Heart left ventricle (tissue), 16 donors: Measurements from ENCODE around the gene CLIP1. TPM values are rescaled to one million over a fixed set of nuclear protein-coding genes. Genes with fewer than 3 reads are reported as not detected.

ENCODE experiments used
- ATAC-seq, 4 donors: fragments of 200-7000 bp; cut with Tn5 transposase; one replicate each; pipeline ENCODE4 v1.9.1; 2020 to 2022; ENCODE audit warnings: moderate library complexity in 4 of 4, mild to moderate bottlenecking in 3 of 4, moderate number of reproducible peaks in 1 of 4
- DNase-seq, 5 donors: peaks; one replicate each; pipeline ENCODE4 v3.0.0-alpha.2; 2020
- H3K27ac ChIP-seq, 12 donors: fragments of 200-600 bp; sonication (generic) in 4 of 12; one replicate each; pipeline versions ENCODE4 v1.5.0 to v1.8.0; 2016 to 2022; ENCODE audit warnings: mild to moderate bottlenecking in 2 of 12
- H3K27me3 ChIP-seq, 9 donors: fragments of 200-600 bp; sonication (generic) in 2 of 9; one replicate each; pipeline versions ENCODE4 v1.5.1 to v1.8.0; 2016 to 2022; ENCODE audit warnings: mild to moderate bottlenecking in 3 of 9
- H3K36me3 ChIP-seq, 9 donors: fragments of 200-600 bp; sonication (generic) in 2 of 9; one replicate each; pipeline versions ENCODE4 v1.5.0 to v1.8.0; 2018 to 2022; ENCODE audit warnings: mild to moderate bottlenecking in 2 of 9
- H3K4me1 ChIP-seq, 12 donors: fragments of 200-600 bp; sonication (generic) in 4 of 12; one replicate each; pipeline versions ENCODE4 v1.5.0 to v1.8.0; 2016 to 2022; ENCODE audit warnings: mild to moderate bottlenecking in 3 of 12
- H3K4me3 ChIP-seq, 12 donors: fragments of 200-600 bp; sonication (generic) in 4 of 12; one replicate each; pipeline versions ENCODE4 v1.5.0 to v1.8.0; 2017 to 2022; ENCODE audit warnings: mild to moderate bottlenecking in 9 of 12, moderate library complexity in 4 of 12
- H3K9me3 ChIP-seq, 12 donors: fragments of 200-600 bp; sonication (generic) in 4 of 12; one replicate each; pipeline versions ENCODE4 v1.5.0 to v1.8.0; 2016 to 2022; ENCODE audit warnings: mild to moderate bottlenecking in 1 of 12
- POLR2A ChIP-seq, 2 donors: fragments of 450-650 bp; IDR thresholded peaks; one replicate each; pipeline ENCODE4 v1.6.1; 2017; ENCODE audit warnings: antibody characterized with exemption in 2 of 2, mild to moderate bottlenecking in 2 of 2, moderate library complexity in 2 of 2
- WGBS, 4 donors: extraction: QIAGEN DNeasy Blood & Tissue Kit in 2 of 4; methylation state at CpG; one replicate each; pipeline versions ENCODE4 v1.1.5 to v1.1.7; 2013 to 2018; 5-methylcytosine and 5-hydroxymethylcytosine counted together
- intact Hi-C, 10 donors: fragments of 100-400 bp; cut with DNase I; formaldehyde crosslinking; loops; one replicate each; pipeline versions ENCODE4 v1.11.1 to v1.14.2; 2022
- polyA plus RNA-seq, 2 donors: library from polyadenylated mRNA; stranded (reverse); fragments of 200-250 nt; gene quantifications; one replicate each; pipeline ENCODE4 v1.2.3, GENCODE V29; 2013
- total RNA-seq, 9 donors: library from RNA; depleted of rRNA in 2 of 9; stranded (reverse); fragments of >200 nt in 2 of 9; fragmentation: NEBNext Ultra II Directional in 3 of 9; extraction: Animal tissue kit (Norgen Biotek cat#: 25700) in 3 of 9; gene quantifications; one replicate each; pipeline versions ENCODE4 v1.1.0 to v1.2.4, GENCODE V29; 2016 to 2023
- TF ChIP-seq, protein P1 (sequence below), 12 donors: fragments of 200-600 bp; sonication (generic) in 4 of 12; IDR thresholded peaks; one replicate each; pipeline versions ENCODE4 v1.5.0 to v1.8.0; 2018 to 2022; ENCODE audit warnings: antibody characterized with exemption in 12 of 12, mild to moderate bottlenecking in 5 of 12
- donor health status: ischemic (EF 13 %, LVEDD 7.1; RV severe dilation, severe dysfunction).
- donor health status: healthy with polysubstance abuse.
- donor health status: DM: no; HTN: yes; CAD: no.
- donor health status: DM: no; HTN: no; CAD: no.
- donor health status: ischemic (EF 25% LVEDD 6.9; RV normal size, moderate dysfunction).
- donor health status: ischemic (EF 25% LVEDD 5.7; RV mildly dilated, moderate dysfunction).
- donor health status: healthy.
- donor health status: DM: yes; HTN: yes; CAD: no.
- donor health status: ischemic (EF 35%, LVEDD 5.7; RV mildly dilated, moderate dysfunction).
- donor health status: nonischemic (EF 11% LVEDD 7.7; RV severe dilation, severe dysfunction).
- donor health status: DM: yes; HTN: yes; CAD: no.
- donor health status: PGD.
- donor health status: ischemic (EF 29% LVEDD 5.4; RV normal size, mild dysfunction).
- donor health status: nonischemic (EF 23%, LVEDD 6.1; RV moderate dilation, normal function).

The CLIP1 gene
- total and polyA plus RNA-seq, 11 donors, result 31.9 to 173 (median 104) TPM

DNA sequence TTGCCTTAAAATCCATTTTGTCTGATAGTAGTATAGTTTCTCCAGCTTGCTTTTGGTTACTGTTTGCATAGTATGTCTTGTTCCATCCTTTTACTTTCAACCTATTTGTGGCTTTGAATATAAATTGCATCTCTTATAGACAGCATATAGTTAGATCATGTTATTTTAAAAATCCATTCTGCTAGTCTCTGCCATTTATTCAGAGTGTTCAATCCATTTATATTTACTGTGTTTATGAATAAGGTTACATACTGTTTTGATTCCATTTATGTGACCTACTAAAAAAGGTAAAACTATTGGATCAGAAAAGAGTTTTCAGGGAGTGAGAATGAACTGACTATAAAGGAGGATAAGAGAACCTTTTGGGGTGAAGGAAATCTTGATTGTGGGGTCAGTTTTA is 126.6 kb downstream of the CLIP1 start:
- Histone ChIP-seq H3K36me3 (peaks cover 0 to 93% (median 74%) of the 10 kb centered on the region in 9 donors), H3K9me3 (peaks cover 0 to 10% (median 0%) of the 10 kb centered on the region in 12 donors), H3K4me1 (no peaks in the 10 kb centered on the region), H3K27me3 (no peaks in the 10 kb centered on the region), H3K4me3 (no peak overlapping the region), H3K27ac (no peak overlapping the region)
- intact Hi-C loops, result no loop called here
- DNase-seq (no peak), ATAC-seq (no peak)
- TF ChIP-seq POLR2A (IDR thresholded peaks at IDR 0.05), result no peak
- TF ChIP-seq, protein P1, sequence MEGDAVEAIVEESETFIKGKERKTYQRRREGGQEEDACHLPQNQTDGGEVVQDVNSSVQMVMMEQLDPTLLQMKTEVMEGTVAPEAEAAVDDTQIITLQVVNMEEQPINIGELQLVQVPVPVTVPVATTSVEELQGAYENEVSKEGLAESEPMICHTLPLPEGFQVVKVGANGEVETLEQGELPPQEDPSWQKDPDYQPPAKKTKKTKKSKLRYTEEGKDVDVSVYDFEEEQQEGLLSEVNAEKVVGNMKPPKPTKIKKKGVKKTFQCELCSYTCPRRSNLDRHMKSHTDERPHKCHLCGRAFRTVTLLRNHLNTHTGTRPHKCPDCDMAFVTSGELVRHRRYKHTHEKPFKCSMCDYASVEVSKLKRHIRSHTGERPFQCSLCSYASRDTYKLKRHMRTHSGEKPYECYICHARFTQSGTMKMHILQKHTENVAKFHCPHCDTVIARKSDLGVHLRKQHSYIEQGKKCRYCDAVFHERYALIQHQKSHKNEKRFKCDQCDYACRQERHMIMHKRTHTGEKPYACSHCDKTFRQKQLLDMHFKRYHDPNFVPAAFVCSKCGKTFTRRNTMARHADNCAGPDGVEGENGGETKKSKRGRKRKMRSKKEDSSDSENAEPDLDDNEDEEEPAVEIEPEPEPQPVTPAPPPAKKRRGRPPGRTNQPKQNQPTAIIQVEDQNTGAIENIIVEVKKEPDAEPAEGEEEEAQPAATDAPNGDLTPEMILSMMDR (IDR thresholded peaks at IDR 0.05), result no peak

DNA sequence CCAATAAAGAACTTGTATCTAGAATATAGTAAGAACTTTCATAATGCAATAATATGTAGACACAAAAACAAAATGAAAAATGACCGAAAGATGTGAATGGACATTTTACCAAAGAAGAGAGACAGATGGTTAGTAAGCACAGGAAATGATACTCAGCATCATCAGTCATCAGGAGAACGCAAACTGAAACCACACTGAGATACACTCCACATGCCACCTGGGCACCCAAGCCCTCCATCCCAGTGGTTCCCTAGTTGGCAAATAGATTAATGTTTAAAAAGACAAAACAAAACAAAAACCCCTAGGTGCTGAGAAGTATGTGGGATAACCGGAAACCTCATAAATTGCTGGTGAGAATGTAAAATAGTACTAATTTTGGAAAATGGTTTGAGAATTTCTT is 129.4 kb downstream of the CLIP1 start:
- DNase-seq (no peak), ATAC-seq (no peak)
- Histone ChIP-seq H3K27me3 (no peaks in the 10 kb centered on the region), H3K36me3 (peaks cover 0 to 76% (median 62%) of the 10 kb centered on the region in 9 donors), H3K4me1 (no peaks in the 10 kb centered on the region), H3K27ac (no peak overlapping the region), H3K9me3 (peaks cover 0 to 10% (median 0%) of the 10 kb centered on the region in 12 donors), H3K4me3 (no peak overlapping the region)
- 94 to 96% (median 95%) methylated on average over 3 of the region's 3 CpGs for WGBS, 4 donors
- no peak for TF ChIP-seq POLR2A (IDR thresholded peaks at IDR 0.05)
- TF ChIP-seq, protein P1 (IDR thresholded peaks at IDR 0.05), result no peak
- intact Hi-C loops, result no loop called here

DNA sequence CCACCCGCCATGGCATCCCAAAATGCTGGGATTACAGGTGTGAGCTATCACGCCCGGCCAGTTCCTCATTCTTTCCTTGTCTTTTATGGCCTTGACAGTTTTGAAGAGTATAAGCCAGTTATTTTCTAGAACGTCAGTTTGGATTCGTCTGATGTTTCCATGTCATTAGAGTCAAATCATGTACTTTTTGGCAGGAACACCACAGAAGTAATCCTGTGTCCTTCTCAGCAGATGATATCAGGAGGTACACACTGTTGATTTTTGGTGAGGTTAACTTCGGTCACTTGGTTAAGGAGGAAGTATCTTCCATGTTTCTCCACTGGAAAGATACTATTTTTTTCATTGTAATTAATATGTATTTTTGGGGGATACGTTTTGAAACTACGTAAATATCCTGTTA is 131.0 kb downstream of the CLIP1 start:
- no peak overlapping the region for H3K27ac ChIP-seq
- DNase-seq (no peak), ATAC-seq (no peak)
- intact Hi-C loops, result no loop called here
- peaks cover 0 to 10% (median 0%) of the 10 kb centered on the region in 12 donors for H3K9me3 ChIP-seq
- H3K4me3 ChIP-seq, result no peak overlapping the region
- H3K4me1 ChIP-seq, result no peaks in the 10 kb centered on the region
- WGBS, 4 donors, result 96 to 99% (median 97%) methylated on average over 8 of the region's 8 CpGs
- no peaks in the 10 kb centered on the region for H3K27me3 ChIP-seq
- peaks cover 0 to 75% (median 62%) of the 10 kb centered on the region in 9 donors for H3K36me3 ChIP-seq
- TF ChIP-seq, protein P1 (IDR thresholded peaks at IDR 0.05), result no peak
- no peak for TF ChIP-seq POLR2A (IDR thresholded peaks at IDR 0.05)

DNA sequence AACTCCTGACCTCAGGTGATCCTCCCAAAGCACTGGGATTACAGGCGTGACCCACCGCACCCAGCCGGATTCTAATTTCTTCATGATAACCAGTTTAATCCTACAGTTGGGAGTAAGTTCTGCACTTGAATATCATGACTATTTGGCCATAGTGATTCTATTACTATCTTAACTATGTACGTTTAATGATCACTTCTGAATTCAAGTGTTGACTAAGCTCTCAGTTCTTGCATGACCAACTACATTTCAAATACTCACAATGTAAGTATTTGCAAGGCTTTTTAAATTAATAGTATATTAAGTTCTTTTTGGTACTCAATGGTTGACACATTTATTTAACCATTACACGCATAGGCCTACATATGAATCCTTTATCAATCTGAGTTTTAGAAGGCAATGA is 138.8 kb downstream of the CLIP1 start:
- peaks cover 0 to 66% (median 57%) of the 10 kb centered on the region in 9 donors for H3K36me3 ChIP-seq
- intact Hi-C loops, result no loop called here
- WGBS, 4 donors, result 96 to 99% (median 99%) methylated on average over 5 of the region's 5 CpGs
- TF ChIP-seq, protein P1 (IDR thresholded peaks at IDR 0.05), result no peak
- no peak for TF ChIP-seq POLR2A (IDR thresholded peaks at IDR 0.05)
- ATAC-seq (no peak), DNase-seq (no peak)
- no peaks in the 10 kb centered on the region for H3K9me3 ChIP-seq
- no peaks in the 10 kb centered on the region for H3K4me1 ChIP-seq
- no peaks in the 10 kb centered on the region for H3K27me3 ChIP-seq
- H3K27ac ChIP-seq, result no peak overlapping the region
- no peak overlapping the region for H3K4me3 ChIP-seq
